8988T (cell line): Measurements from ENCODE around the gene RTP2.
A peak's percentile ranks its signal among the peaks of the same experiment; 100 is the strongest.

ENCODE experiments used
- DNase-seq: peaks from one replicate; pipeline ENCODE4 v3.0.0; 2011

The RTP2 gene

DNA sequence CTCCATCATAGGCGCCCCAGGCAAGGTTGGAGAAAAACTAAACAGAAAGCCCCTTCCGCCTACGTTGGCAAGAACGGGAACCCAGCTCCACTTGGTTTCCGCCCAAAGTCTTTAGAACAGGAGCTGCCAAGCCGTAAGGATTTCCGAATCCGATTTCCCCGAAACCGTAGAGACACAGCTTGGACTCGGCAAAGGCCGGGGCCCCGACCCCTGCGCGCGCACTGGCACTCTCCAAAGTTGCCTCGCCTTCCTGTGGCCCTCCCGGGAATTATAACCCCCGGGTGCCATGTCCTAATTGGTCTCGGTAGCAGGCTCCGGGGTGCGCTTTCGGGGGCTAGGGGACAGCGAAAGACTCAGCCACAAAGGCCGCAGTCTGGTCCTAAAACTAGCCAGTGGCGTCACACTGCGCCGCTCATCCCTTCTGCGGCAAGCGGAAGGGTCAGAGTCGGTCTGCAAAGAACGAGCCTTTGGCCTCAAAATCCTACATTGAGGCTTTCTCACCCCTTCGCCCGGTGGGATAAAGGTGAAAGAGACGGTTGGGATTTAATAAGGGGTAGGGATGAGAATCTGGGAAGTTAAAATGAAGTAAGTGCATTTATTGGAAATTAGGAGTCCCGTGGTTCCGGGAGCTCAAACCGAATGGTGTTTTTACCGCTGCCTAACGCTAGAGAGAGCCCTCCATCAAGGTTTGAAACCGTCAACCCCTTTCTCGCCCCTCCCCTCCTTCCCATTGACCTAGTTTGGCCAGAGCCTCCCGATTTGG lies 36.2 kb upstream of the RTP2 start:
- DNase-seq = peak; percentile 93

DNA sequence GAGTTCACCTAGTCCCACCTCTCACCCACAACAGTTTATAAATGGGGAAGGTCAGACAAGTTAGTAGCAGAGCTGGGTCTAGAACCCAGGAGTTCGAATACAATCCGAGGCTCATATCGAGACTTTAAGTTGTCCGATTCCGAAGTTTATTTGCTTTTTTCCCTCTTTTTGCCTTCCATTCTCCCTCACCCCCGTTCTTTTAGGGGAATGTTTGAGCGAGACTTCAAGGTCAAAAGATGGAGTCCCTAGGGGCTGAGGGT lies 35.6 kb upstream of the RTP2 start:
- no peak for DNase-seq

DNA sequence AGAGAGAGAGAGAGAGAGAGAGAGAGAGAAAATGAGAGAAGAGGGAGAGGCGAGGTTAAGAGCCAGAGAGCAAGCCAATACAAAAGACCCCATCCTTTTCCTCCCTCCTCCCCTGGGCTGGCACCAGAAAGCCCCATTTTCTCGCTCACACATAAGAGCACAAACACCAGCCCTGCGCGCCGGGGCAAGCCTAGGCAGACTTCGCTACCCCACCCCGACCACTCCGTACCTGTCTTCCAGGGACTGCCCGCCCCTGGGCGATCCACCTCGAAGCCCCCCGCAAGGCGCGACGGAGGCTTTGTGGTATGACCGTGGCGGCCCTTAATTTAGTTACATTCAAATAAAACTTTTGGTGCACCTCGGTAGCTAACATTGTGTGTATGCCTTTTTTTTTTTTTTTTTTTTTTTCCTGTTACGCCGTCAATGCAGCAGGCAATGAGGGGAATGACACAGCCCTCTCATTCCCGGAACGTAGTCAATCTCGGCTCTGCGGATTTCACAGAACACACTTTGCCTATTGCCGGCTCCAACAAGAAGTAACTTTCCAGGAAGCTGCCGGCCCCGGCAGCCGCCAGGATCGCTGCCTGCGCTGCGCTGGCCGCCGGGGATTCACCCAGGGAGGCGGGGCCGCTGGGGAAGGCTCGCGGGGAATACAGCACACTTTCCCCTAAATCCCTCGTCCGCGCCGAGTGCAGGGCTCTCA lies 35.2 kb upstream of the RTP2 start:
- DNase-seq = peak; percentile 46

DNA sequence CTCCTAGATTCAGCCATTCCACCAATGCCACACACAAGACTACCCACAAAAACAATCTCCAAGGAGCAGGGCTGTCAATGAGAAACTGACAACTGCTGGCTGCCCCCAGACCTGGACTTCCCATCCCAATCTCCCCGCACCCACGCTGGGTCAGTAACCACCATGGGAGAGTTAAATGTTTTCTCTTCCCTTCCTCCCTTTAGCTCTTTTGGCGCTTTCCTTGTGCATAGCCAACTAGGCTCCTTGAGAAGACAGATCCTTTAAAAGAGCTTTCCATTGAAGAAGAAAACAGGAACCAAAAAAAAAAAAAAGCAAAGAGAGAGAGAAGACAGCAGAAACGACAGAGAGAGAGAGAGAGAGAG lies 34.6 kb upstream of the RTP2 start:
- no peak for DNase-seq

DNA sequence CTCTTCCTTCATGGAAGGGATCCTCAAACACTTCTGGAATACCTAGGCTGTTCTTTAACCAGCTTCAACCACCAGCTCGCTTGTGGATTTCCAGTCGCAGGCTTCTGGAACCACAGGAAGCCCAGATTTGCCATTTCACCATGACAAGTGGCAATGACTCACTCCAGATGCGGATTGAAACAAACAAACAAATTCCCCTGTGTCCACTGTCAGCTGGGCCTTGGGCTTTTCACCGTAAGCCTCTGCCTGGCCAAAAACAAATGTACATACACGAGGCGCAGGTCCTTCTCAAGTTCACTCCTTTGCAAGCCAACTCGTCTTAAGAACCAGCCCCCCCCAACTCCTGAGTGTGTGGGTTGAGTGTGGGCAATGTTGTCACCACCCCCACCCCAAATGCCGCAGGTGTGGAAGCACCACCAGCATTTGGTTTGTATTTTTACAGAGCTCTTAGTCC lies 34.1 kb upstream of the RTP2 start:
- no peak for DNase-seq

DNA sequence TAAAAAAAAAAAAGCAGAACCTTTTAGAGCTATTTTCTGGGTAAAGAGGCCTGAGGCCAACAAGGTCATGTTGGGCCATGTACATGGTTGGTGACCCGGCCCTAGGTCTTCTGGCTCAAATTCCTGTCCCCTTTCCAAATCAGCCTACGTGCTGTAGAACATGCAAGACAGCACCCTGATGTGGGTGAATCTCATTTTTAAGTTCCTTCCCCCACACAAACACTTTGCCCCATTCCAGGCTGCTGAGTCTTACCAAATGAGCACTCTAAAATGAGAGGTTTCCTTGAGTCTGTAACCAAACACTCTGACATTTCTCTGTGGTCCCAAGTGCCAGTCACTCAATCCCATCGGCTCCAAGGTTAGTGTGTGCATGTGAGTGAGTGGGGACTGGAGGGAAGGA lies 33.5 kb upstream of the RTP2 start:
- no peak for DNase-seq

DNA sequence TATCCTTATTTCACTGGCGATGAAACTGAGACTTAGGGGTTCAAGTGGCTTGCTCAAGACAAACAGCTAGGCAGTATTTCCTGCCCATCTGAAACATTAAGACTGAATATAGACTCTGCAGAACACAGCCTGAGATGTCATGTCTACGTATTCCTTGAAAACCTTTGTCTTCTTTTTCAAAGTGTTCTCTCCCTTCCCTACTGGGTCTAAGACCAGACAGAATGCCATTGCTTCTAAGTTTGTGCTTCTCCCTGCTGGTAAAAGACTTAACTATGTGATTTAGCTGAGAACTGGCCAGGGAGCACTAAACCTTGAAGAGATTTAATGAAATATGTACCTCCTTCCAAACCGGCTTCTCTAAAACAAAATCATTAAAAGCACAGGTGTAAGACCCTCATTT lies 33.0 kb upstream of the RTP2 start:
- DNase-seq = no peak

DNA sequence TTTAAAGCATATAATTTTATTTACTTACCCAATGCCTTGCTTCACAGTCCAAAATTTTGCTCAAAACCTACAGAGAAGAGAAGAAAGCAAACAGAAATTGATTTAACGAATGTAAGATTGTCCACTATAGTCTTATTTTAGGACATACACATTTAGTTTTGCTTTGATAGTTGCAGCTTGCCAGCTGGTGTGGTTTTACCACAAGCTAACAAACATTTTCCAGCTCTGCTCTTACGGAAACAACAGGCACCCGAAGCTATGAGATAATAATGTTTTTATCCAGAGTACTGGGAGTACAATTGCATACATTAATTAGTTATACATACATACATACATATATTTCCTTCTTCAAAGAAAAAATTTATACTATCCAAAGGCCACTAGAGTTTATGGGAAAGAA lies 32.5 kb upstream of the RTP2 start:
- no peak for DNase-seq

DNA sequence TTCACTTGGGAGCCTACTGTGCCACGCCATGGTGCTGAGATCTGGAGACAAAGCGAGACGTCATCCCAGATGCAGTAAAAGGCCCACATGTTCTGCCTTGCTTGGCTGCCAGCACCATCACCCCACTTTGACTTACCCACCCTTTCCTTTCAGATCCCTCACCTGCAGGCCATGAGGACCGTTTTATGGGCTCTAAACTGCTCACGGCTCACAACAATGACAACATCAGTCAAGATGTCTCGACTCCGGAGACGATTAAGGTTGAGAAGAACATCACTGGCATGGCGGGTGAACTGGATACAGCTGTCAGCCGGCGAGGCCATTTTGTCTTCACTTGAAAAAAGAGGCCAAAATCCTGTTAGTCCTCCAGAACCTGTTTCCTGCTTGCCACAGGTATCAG lies 31.0 kb upstream of the RTP2 start:
- DNase-seq = no peak

DNA sequence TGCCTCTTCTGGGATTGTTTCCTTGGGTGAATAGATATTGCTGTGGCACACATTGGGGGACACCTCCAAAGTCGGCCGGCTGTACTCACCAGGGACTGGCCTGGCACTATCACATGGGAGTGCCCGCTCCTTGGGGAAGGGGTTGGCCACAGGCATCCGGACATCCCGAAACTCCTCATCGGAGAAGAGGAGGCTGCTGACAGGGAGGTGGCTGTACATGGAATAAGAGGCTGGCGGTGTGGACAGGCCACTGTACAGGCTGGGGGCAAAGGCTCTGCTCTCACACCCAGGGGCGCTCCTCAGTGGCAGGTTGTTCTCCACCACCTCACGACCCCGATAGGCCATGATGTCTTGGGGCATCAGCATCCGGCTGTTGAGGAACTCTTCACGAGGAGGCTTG lies 27.2 kb upstream of the RTP2 start:
- DNase-seq = no peak

DNA sequence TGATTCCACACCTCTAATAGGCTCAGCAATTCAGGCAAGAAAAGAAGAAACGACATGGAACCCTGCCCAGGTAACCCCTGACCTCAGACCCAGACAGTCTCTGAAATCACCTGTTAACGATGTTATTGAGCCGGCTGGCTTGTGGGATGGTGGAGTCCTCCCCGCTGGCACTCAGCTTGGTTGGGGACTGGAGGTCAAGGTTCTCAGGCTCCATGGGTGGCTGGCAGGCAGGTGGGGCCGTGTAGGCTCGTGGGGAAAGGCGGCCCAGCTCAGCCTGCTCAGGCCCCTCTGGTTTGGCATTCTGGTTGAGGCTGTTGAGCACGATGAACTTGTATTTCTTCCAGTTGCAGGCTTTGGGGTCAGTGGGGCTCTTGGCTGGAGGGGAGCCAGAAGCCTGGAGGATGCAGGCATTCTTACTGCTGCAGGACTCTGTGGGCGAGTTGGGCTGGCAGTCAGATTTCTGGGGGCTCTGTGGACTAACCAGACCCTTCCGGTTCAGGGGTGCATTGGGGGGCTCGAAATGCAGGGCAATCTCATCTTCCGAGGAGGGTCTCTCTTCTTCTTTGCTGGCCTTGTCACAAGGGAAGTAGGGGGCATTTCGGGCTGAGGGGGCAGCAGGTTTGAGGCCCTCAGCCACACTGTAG lies 26.7 kb upstream of the RTP2 start:
- no peak for DNase-seq

DNA sequence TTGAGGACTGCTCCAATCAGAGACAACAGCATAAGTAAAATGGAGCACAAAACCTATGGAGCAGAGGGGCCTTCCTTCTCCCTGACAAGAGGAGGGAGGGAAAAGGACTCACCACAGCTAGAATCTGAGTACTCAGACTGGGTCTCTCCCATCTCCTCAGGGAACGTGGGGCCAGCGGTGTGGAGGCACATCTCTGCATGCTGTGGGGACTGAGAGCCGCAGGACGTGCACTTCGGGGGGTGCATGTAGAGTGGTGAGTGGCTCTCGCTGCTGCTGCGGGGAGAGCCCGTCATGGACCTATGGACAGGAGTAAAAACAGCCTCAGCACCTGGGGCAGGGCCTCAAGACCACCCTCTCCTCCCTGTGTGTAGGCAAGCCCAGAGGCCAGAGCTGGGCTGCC lies 25.9 kb upstream of the RTP2 start:
- no peak for DNase-seq

DNA sequence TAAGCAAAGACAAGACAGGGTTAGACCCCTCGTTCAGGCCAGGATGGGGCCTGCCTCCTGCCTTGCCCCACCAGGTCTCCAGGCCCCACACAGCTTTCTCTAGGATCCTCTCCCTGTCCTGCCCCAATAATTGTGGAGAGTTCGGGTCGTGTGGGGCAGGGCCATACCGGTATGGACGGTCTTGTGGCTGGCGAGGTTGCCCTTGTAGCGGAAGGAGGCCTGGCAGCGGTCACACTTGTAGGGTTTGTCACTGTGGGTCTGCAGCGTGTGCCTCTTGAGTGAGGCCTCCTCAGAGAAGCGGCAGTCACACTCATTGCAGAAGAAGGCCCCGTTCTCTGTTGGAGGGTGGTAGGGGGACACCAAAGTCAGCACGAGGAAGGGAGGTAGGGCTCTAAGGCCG lies 24.2 kb upstream of the RTP2 start:
- no peak for DNase-seq

DNA sequence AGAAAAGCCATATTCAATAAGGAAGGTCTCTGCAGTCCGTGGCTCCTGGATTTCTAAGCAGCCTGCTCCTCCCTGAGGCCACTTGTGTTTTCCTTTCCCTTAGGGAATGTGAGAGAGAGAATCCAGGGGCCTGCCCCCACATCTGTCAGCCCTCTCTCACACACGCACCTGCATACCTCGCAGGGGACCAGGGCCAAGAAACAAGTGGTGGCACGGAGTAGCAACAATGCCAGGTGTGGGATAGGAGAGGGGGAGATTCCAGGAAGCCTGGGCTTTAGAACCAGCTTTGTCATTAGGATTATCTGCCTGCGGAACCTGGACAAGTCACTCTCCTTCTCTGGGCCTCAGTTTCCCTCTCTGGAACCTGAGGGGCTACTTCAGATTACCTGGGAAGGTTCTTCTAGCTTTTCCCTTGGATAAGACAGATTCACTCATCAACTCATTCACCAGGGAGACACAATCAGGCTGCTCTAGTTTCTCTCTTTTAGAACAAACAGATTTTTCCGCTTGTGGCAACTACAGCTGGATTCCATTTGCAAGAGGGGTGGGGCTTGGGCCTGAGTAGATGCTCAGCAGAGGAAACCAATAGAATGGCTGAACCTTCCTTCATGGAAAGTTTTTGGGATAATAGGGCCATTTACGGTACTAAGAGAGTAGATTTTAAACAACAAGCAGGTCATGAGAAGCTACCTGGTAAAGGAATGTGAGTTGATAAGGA lies 23.5 kb upstream of the RTP2 start:
- DNase-seq = no peak

DNA sequence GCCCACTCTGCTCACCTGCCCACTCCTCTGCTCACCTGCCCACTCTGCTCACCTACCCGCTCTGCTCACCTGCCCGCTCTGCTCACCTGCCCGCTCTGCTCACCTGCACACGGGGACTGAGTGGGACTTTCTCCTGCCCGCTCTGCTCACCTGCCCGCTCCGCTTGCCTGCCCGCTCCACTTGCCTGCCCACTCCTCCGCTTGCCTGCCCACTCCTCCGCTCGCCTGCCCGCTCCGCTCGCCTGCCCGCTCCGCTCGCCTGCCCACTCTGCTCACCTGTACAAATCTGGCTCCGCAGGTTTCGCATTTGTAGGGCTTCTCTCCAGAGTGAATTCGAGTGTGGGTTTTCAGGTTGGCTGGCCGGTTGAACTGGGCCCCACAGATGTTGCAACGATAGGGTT lies 22.9 kb upstream of the RTP2 start:
- DNase-seq = no peak

DNA sequence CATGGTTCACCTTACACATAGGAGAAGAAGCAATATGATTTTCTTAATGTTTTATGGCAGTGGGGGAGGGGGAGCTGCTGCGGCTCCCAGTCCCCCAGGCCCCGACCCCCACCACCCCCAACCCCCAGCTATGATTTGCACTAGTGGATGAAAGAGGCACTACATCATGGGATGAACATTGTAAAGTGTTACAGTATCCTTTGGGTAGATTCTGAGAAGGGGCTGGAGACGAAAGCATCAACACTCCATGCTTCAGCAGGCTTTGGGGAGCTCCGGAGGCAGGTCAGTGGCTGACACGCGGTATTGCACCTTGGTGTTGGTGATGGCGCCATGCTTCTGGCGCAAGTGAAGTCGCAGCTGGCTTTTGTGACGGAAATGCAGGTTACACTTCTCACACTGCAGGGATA lies 19.9 kb upstream of the RTP2 start:
- DNase-seq = no peak

DNA sequence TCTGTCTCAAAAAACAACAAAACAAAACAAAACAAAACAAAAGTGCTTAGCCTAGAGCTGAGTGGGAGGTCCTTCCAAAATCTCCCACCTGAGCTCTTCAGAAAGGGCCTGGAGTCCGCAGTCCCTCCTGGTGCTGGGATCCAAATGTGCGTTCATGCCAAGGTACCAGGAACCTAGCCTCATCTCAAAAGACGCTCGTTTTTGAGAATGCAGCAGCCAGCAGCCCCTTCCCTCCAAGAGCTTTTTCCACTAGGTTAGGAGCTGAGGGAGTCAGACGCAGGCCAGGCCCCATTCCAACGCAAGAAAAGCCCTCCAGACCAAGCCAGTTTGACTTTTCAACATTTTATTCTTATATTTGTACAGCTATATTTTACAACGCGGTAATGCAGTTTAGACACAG lies 18.7 kb upstream of the RTP2 start:
- DNase-seq = no peak

DNA sequence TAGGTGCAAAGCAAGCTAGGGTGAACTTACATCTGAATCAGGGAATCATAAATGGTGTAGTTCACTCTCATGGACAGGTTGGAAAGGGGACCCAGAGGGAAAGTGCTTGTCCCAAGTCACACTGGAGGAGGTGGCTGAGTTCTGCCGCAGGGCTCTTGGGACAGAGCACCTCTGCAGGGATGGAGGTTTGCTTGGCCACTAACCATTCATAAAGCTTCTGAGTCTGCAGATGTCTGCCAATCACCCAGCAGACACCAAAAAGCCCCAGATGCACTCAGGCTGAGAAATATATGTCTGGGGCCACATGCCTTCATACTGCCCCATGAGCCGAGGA lies 17.9 kb upstream of the RTP2 start:
- no peak for DNase-seq

DNA sequence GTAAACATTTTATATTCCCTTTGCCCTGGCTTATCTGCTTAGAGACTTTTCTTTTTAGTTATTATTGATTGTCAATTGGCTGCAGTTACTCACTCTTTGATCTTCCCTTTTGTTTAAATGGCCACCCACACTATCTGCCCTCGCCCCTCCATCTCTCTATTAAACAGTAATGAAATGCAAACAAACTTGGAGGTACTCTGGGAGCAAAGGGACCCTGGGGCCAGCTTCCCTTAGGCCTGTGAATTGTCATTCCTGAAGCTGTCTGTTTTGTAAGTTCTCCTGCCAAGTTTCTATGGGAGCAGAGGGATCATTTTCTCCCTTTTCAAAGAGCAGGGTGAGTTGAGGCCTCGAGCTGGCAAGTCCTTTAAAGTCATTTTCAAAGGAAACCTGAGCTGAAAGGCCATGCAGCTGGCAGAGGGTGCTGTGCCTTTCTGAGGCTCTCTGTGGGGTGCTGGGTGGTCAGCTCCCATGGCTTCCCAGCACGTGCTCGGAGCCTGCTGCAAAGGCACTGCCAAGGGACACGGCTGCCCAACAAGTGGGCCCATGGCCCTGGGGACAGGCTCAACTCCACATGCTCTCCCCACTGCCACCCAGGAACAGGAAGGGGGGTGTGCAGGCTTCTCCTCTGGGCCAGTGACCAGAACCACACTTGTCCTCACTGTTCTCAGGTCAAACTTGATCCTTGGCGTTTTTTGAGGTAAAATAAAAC lies 17.4 kb upstream of the RTP2 start:
- no peak for DNase-seq

DNA sequence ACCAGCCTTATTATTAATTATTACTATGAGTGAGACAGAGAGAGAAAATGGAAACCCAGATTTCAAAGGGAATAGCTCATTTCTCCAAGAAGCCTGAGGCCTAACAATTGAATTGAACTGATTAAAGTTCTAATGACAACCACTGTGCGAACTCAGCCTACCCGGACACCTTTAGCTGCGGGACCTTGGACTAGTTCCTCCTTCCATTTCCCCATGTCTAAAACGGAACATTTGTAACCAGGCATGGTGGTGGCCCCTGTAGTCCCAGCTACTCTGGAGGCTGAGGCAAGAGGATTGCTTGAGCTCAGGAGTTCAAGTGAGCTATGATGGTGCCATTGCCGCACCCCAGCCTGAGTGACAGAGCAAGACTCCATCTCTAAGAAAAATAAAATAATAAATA lies 16.4 kb upstream of the RTP2 start:
- no peak for DNase-seq

DNA sequence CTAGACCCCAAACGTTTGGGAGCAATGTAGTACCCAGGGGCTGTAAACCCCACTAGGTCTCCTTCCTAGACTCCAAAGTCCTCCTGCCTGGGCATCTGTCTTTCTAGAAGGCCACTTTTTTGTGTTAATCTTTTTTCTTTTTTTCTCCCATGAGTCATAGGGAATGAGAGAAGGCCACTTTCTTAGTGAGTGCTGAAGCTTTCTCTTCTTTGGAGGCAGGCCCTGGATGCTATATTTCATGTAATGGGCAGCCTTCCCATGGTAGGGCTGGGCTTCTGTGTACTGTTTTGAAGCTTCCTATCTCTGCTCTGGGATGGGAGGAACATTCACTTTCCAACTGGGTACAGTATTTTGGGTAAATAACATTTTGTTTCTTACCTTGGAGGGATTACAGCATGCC lies 15.2 kb upstream of the RTP2 start:
- no peak for DNase-seq

DNA sequence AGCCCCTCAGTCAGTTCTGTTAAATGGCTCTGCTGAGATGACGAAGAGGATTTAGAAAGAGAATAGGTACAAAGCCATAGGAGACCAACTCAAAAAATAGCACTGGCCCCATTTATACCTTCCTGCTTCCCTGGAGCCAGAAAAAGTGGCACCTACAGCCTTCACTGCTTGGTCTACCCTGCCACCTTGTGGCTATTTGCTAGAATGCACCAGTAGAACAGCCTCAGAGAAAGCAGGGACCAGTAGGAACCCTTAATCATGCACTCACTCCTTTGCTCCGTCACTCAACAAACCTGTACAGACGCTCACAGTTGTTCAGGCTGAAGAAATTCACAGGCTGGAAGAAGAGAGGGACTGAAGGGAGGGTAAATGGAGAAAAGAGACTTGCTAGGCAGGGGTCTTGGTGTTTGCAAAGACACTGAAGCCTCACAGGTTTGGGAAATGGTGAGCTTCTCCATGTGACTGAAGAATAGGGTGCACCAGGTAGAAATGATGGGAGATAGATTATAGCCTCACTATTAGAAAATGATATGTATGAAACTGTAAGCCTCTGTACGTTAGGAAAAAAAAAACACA lies 12.1 kb upstream of the RTP2 start:
- peak; percentile 52 for DNase-seq

DNA sequence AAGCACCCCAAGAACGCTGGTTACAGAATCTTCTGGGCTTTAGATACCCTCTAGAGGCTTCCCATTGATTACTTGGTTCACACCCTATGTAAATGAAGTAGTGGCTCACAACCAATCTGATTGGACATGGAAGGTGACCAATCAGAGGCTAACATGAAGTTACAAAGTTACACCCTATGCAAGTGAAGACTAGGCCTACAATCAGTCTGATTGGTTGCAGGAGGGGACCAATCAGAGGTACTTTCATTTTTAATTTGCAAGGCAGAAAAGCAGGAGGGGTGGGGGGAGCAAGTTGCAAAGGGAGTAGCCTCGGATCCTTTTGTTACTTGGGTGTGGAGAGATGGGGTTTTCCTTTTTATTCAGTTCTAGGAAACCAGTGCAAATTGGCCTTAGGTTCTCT lies 11.1 kb upstream of the RTP2 start:
- DNase-seq = no peak
